Progenitor cell of endocrine pancreas (in vitro differentiated cells): Measurements from ENCODE around the gene MMD. TPM values are rescaled to one million over a fixed set of nuclear protein-coding genes. Genes with fewer than 3 reads are reported as not detected.

ENCODE experiments used
- DNase-seq: peaks from one replicate; pipeline ENCODE4 v3.0.0; 2021; ENCODE audit warnings: low spot score; ENCODE audit not compliant: unreplicated experiment
- H3K27ac Mint-ChIP-seq: 2 replicates; pipeline ENCODE4 v1.8.0; 2021; ENCODE audit warnings: mild to moderate bottlenecking, moderate library complexity, mixed read lengths
- H3K27me3 Mint-ChIP-seq: 2 replicates; pipeline ENCODE4 v1.8.0; 2021; ENCODE audit warnings: mixed read lengths
- H3K36me3 Mint-ChIP-seq: 2 replicates; pipeline ENCODE4 v1.8.0; 2022; ENCODE audit warnings: mixed read lengths; ENCODE audit not compliant: insufficient read depth
- H3K4me1 Mint-ChIP-seq: 2 replicates; pipeline ENCODE4 v1.8.0; 2021; ENCODE audit warnings: low read depth, mixed read lengths
- H3K4me3 Mint-ChIP-seq: 2 replicates; pipeline ENCODE4 v1.8.0; 2021; ENCODE audit warnings: low read depth, mild to moderate bottlenecking, moderate library complexity, mixed read lengths
- H3K9me3 Mint-ChIP-seq: 2 replicates; pipeline ENCODE4 v1.8.0; 2021; ENCODE audit warnings: low read depth, mixed read lengths
- CTCF ChIP-seq: fragments of 200-600 bp; sonication (generic); IDR thresholded peaks from one replicate; pipeline ENCODE4 v1.5.0; 2021; ENCODE audit warnings: antibody characterized with exemption, mild to moderate bottlenecking; ENCODE audit not compliant: unreplicated experiment
- total RNA-seq: library from RNA; stranded (reverse); gene quantifications from 2 replicates; pipeline ENCODE4 v1.2.1, GENCODE V29; 2021

MMD gene
- total RNA-seq, 1 donor from 2014 or later: 22.1 TPM

- Mint-ChIP-seq H3K9me3 (no peaks in the 10 kb centered on the region), H3K27me3 (no peaks in the 10 kb centered on the region), H3K4me3 (no peak overlapping the region), H3K27ac (no peak overlapping the region), H3K36me3 (no peaks in the 10 kb centered on the region), H3K4me1 (no peaks in the 10 kb centered on the region)
- TF ChIP-seq CTCF: no peak
- DNase-seq: no peak
These were observed 67.6 kb downstream of the MMD start for GRCh38 chr17:55354010-55354409.

- Mint-ChIP-seq H3K9me3 (peaks cover 4% of the 10 kb centered on the region), H3K4me1 (no peaks in the 10 kb centered on the region), H3K27ac (no peak overlapping the region), H3K4me3 (no peak overlapping the region), H3K27me3 (peaks cover 3% of the 10 kb centered on the region), H3K36me3 (no peaks in the 10 kb centered on the region)
- TF ChIP-seq CTCF: no peak
- no peak for DNase-seq
These were observed 70.4 kb downstream of the MMD start for GRCh38 chr17:55351226-55351625.

- no peak overlapping the region for H3K4me3 Mint-ChIP-seq
- H3K27ac Mint-ChIP-seq: no peak overlapping the region
- H3K9me3 Mint-ChIP-seq: peaks cover 4% of the 10 kb centered on the region
- TF ChIP-seq CTCF: no peak
- H3K36me3 Mint-ChIP-seq: no peaks in the 10 kb centered on the region
- H3K4me1 Mint-ChIP-seq: no peaks in the 10 kb centered on the region
- DNase-seq: no peak
- H3K27me3 Mint-ChIP-seq: peaks cover 3% of the 10 kb centered on the region
These were observed 70.8 kb downstream of the MMD start for GRCh38 chr17:55350825-55351205.

GRCh38 chr17:55348749-55349354 is 72.8 kb downstream of the MMD start:
- DNase-seq: peak; percentile 29
- peak; percentile 88 for TF ChIP-seq CTCF
- H3K4me1 Mint-ChIP-seq: no peaks in the 10 kb centered on the region
- peaks cover 3% of the 10 kb centered on the region for H3K27me3 Mint-ChIP-seq
- H3K9me3 Mint-ChIP-seq: peaks cover 6% of the 10 kb centered on the region
- no peak overlapping the region for H3K27ac Mint-ChIP-seq
- H3K36me3 Mint-ChIP-seq: no peaks in the 10 kb centered on the region
- H3K4me3 Mint-ChIP-seq: no peak overlapping the region

- Mint-ChIP-seq H3K9me3 (peaks cover 6% of the 10 kb centered on the region), H3K27me3 (peaks cover 7% of the 10 kb centered on the region), H3K4me3 (no peak overlapping the region), H3K4me1 (no peaks in the 10 kb centered on the region), H3K27ac (no peak overlapping the region), H3K36me3 (no peaks in the 10 kb centered on the region)
- TF ChIP-seq CTCF: no peak
- DNase-seq: no peak
These were observed 74.3 kb downstream of the MMD start for GRCh38 chr17:55347341-55347740.
